Measurements from ENCODE around the gene MYO10.

DNA sequence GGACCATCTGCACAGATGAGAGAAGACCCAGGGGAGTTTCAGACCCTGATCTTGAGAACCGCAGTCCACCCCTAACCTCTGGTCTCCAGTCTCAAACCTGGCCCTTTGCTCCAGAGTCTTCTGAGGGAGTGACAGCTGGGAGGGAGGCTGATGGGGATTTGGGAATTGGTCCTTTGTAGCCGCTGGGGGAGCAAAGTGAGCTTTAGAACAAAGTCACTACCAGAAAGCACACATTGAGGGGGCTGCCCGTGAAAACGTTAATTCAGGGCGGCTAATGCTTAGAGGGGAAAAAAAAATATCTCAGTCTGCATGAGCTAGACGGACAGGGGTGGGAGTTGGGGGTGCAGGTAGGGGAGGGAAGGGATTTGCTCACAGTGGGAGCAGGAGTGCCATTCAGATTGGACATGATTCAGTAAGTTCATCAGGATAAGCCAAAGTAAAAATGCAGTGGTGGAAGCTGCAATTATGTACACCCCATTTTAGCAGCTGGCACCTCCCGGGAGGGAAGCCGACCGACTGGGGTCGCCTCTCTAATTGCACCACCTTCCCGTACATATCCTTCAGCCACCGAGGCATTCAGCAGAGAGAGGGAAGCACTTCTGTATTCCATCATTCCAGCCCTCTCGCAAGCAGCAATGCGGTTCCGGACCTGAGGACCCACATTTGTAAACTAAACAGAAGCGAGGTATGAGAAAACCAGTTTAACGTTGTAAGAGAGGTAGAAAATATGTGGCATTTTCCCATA is 195.8 kb downstream of the MYO10 start:
- no peak for TF ChIP-seq POLR2A (IDR thresholded peaks at IDR 0.05)
- TF ChIP-seq, protein P1, sequence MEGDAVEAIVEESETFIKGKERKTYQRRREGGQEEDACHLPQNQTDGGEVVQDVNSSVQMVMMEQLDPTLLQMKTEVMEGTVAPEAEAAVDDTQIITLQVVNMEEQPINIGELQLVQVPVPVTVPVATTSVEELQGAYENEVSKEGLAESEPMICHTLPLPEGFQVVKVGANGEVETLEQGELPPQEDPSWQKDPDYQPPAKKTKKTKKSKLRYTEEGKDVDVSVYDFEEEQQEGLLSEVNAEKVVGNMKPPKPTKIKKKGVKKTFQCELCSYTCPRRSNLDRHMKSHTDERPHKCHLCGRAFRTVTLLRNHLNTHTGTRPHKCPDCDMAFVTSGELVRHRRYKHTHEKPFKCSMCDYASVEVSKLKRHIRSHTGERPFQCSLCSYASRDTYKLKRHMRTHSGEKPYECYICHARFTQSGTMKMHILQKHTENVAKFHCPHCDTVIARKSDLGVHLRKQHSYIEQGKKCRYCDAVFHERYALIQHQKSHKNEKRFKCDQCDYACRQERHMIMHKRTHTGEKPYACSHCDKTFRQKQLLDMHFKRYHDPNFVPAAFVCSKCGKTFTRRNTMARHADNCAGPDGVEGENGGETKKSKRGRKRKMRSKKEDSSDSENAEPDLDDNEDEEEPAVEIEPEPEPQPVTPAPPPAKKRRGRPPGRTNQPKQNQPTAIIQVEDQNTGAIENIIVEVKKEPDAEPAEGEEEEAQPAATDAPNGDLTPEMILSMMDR (IDR thresholded peaks at IDR 0.05) = no peak
- no peak for TF ChIP-seq POLR2AphosphoS5 (IDR thresholded peaks at IDR 0.05)
